KOPT-K1 (cell line): ENCODE data around the gene MCOLN2.

Experiments used
- H3K27ac ChIP-seq: fragments of 200-600 bp; sonication (generic); 2 replicates; pipeline ENCODE4 v1.5.1; 2016; ENCODE audit warnings: antibody characterized with exemption, mild to moderate bottlenecking, low read depth, low read length; ENCODE audit not compliant: poor library complexity, severe bottlenecking
- H3K36me3 ChIP-seq: fragments of 200-600 bp; sonication (generic); 2 replicates; pipeline ENCODE4 v1.5.1; 2017; ENCODE audit warnings: antibody characterized with exemption, mild to moderate bottlenecking, low read length, moderate library complexity; ENCODE audit not compliant: insufficient read depth
- H3K9me3 ChIP-seq: fragments of 200-600 bp; sonication (generic); 2 replicates; pipeline ENCODE4 v1.5.1; 2017; ENCODE audit warnings: antibody characterized with exemption, low read length, mild to moderate bottlenecking; ENCODE audit not compliant: insufficient read depth, poor library complexity, severe bottlenecking

The MCOLN2 gene

DNA sequence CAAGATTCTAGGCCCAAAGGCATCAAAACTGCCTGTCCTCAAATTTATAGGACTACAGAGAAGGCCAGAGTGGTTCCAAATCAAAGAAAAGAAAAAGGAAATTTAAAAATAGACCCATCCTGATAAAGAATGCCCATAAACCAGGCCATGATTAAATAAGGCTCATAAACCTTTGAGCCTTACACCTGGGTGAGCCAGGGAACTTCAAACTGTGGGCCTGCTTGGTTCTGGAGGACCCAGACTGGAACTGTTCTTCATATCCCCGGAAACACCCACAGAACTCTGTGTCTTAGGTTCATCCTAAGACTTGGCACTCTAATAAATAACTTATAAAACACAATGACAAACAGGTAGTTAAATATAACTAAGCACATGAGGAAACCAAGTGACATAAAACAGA lies 28.8 kb downstream of the MCOLN2 start:
- Histone ChIP-seq H3K9me3 (no peaks in the 10 kb centered on the region), H3K27ac (no peak overlapping the region), H3K36me3 (no peaks in the 10 kb centered on the region)

DNA sequence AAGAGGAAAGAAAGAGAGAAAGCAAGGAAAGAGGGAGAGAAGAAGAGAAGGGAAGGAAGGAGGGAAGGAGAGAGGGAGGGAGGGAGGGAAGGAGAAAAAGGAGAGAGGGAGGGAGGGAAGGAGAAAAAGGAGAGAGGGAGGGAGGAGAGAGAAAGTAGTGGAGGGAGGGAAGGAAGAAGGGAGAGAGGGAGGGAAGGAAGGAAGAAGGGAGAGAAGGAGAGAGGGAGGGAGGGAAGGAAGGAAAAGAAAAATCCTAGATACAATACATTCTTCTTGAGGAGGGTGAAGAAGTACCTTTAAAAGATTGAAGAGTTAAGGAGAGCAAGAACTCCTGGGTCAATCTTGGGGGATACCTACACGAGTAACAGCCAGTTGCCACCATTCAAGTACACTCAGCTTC lies 29.2 kb downstream of the MCOLN2 start:
- H3K27ac ChIP-seq: no peak overlapping the region
- no peaks in the 10 kb centered on the region for H3K36me3 ChIP-seq
- H3K9me3 ChIP-seq: no peaks in the 10 kb centered on the region

DNA sequence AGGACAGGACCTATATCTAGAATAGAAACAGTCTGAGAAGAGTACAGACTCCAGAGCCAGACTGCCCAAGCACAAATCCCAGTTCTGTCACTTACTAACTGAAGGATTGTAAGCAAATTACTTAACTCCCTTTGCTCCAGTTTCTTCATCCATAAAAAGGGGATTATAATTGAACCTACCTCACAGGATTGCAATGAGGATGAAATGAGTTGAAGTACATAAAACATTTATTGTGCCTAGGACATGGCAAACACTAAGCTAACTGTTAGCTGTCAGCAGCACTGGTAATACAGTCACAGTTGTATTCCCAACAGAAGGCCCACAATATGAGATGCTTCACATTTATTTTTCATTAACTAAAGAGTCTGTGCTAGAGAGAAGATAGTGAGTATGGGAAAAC lies 33.9 kb downstream of the MCOLN2 start:
- H3K27ac ChIP-seq: no peak overlapping the region
- H3K9me3 ChIP-seq: no peaks in the 10 kb centered on the region
- H3K36me3 ChIP-seq: no peaks in the 10 kb centered on the region

DNA sequence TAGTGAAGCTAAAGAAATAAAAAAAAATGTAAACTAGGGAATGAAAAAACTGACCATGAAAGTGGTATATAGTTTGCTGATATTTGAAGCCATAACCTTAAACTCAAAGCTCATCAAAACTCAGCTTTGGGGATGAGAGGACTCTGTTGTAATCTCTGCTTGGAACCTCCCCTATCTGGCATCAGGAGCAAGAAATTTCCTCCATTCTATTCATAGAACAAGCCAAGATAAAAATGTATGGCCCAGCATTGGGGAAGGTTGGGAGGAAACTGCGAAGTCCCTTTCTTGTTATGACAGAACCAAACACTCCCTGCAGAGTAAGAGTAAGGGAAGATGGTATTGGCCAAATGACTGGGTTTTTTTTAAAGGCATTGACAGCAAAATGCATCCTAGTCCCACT lies 35.6 kb downstream of the MCOLN2 start:
- Histone ChIP-seq H3K36me3 (no peaks in the 10 kb centered on the region), H3K9me3 (no peaks in the 10 kb centered on the region), H3K27ac (no peak overlapping the region)

- Histone ChIP-seq H3K27ac (no peak overlapping the region), H3K9me3 (no peaks in the 10 kb centered on the region), H3K36me3 (no peaks in the 10 kb centered on the region)
Measured at GRCh38 chr1:84960371-84960770, 36.5 kb downstream of the MCOLN2 start.

- H3K36me3 ChIP-seq: no peaks in the 10 kb centered on the region
- H3K27ac ChIP-seq: no peak overlapping the region
- no peaks in the 10 kb centered on the region for H3K9me3 ChIP-seq
Measured at GRCh38 chr1:84959294-84959693, 37.6 kb downstream of the MCOLN2 start.

GRCh38 chr1:84957966-84958365 lies 38.9 kb downstream of the MCOLN2 start:
- H3K9me3 ChIP-seq: no peaks in the 10 kb centered on the region
- H3K27ac ChIP-seq: no peak overlapping the region
- H3K36me3 ChIP-seq: no peaks in the 10 kb centered on the region

- H3K27ac ChIP-seq: no peak overlapping the region
Measured at GRCh38 chr1:84956655-84957054, 40.3 kb downstream of the MCOLN2 start.

GRCh38 chr1:84956097-84956496 lies 40.8 kb downstream of the MCOLN2 start:
- H3K9me3 ChIP-seq: no peaks in the 10 kb centered on the region
- no peaks in the 10 kb centered on the region for H3K36me3 ChIP-seq
- H3K27ac ChIP-seq: no peak overlapping the region

More at GRCh38 chr1:84956655-84957054, 40.3 kb downstream of the MCOLN2 start:
- H3K9me3 ChIP-seq: no peaks in the 10 kb centered on the region
- H3K36me3 ChIP-seq: no peaks in the 10 kb centered on the region

- Histone ChIP-seq H3K9me3 (no peaks in the 10 kb centered on the region), H3K36me3 (no peaks in the 10 kb centered on the region), H3K27ac (no peak overlapping the region)
Measured at GRCh38 chr1:84949664-84950063, 47.2 kb downstream of the MCOLN2 start.

GRCh38 chr1:84947536-84948410 lies 49.1 kb downstream of the MCOLN2 start:
- Histone ChIP-seq H3K36me3 (no peaks in the 10 kb centered on the region), H3K27ac (no peak overlapping the region), H3K9me3 (no peaks in the 10 kb centered on the region)

DNA sequence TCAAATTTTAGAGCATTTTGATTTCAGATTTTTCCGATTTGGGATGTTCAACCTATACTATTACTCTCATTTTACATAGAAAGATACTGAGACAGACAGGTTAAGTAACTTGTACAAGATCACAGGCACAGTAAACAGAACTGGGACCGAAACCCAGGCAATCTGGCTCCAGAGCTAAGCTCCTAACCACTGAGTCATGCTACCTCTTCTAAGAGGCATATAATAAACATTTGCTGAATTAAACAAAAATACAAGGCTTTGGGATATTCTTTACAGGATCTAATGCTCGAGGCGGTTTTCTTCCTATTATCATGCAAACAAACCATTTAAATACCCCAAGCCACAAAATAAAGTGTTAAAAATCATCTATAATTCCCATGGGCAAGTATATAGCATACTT lies 50.3 kb downstream of the MCOLN2 start:
- no peak overlapping the region for H3K27ac ChIP-seq
- H3K9me3 ChIP-seq: no peaks in the 10 kb centered on the region
- H3K36me3 ChIP-seq: no peaks in the 10 kb centered on the region

DNA sequence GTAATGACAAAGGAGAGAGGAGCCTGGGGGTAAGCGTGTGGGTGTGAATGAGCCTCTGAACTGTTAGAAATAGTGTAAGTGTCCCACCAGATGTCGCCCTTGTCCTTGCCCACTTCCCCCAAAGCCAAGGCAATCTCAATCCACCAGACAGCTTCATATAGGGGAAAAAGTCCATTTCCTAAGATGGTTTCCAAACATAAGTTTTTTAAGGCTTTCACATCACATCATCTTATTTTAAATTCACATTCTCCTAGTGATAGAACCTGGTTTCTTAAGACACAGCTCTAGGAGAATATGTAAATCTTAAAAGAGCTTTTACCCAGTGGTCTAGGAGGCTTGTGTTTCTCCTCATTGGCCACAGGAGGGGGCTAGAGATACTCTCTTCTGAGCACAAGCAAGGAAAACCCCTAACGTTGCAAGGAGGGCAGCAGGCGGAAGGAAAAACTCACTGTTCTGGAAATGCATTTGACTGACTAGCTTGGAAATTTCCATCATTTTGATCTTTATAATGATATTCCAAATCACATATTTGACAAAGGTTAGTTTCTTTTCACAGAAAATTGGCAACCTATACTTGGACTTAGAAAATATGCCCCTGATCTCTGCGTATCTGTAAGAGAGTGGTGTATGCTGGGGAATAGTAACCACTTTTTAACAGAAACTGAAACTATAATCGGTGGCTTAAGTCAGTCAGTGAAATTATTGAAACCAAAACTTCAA lies 52.0 kb downstream of the MCOLN2 start:
- no peaks in the 10 kb centered on the region for H3K36me3 ChIP-seq
- no peaks in the 10 kb centered on the region for H3K9me3 ChIP-seq
- peak overlapping the region; percentile 77 for H3K27ac ChIP-seq

- H3K36me3 ChIP-seq: no peaks in the 10 kb centered on the region
- no peak overlapping the region for H3K27ac ChIP-seq
- H3K9me3 ChIP-seq: no peaks in the 10 kb centered on the region
Measured at GRCh38 chr1:84941843-84942242, 55.1 kb downstream of the MCOLN2 start.

DNA sequence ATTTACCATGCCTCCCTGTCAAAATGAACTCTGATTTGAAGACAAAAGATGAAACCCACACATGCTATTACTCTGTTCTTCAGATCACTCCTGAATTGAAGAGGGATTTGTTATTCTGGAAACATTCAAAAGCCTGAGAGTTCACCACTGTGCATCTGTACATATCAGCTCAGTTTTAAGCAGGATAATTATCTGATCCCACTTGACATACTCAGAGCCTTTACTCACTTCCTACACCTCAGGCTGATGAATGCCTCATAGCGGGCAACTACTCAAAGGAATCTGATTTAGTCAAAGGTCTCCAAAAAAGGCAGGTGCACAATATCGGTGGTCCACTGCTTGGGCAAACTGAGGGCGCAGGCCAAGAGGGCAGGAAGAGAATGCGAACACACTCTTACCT lies 56.4 kb downstream of the MCOLN2 start:
- no peaks in the 10 kb centered on the region for H3K36me3 ChIP-seq
- no peaks in the 10 kb centered on the region for H3K9me3 ChIP-seq
- H3K27ac ChIP-seq: no peak overlapping the region

- no peaks in the 10 kb centered on the region for H3K36me3 ChIP-seq
Measured at GRCh38 chr1:84939761-84940160, 57.2 kb downstream of the MCOLN2 start.

More at GRCh38 chr1:84939761-84940160, 57.2 kb downstream of the MCOLN2 start:
- Histone ChIP-seq H3K9me3 (no peaks in the 10 kb centered on the region), H3K27ac (no peak overlapping the region)
